HG02852 (cell line): ENCODE measurements around the gene SYTL3.
"Not testable (repeated sequence)": the region's sequence is repeated elsewhere in the genome, so short reads cannot be mapped to it uniquely, and the experiment has no call there.

ENCODE experiments used
- ATAC-seq: cut with Tn5 transposase; IDR thresholded peaks from one replicate; pipeline ENCODE4 v1.9.1; 2021; ENCODE audit warnings: mild to moderate bottlenecking, moderate library complexity; ENCODE audit not compliant: unreplicated experiment

The SYTL3 gene

GRCh38 chr6:158661156-158661685, 11.4 kb downstream of the SYTL3 start:
- ATAC-seq = no peak

- ATAC-seq = no peak
Measured at GRCh38 chr6:158662607-158662953, 12.7 kb downstream of the SYTL3 start.

- ATAC-seq = no peak
Measured at GRCh38 chr6:158662954-158663624, 13.2 kb downstream of the SYTL3 start.

GRCh38 chr6:158663625-158664165, 13.8 kb downstream of the SYTL3 start:
- no peak for ATAC-seq

- no peak for ATAC-seq
Measured at GRCh38 chr6:158665332-158665731, 15.5 kb downstream of the SYTL3 start.

GRCh38 chr6:158666628-158667359, 16.9 kb downstream of the SYTL3 start:
- ATAC-seq = no peak

- ATAC-seq = no peak
Measured at GRCh38 chr6:158667360-158667981, 17.6 kb downstream of the SYTL3 start.

GRCh38 chr6:158668707-158669103, 18.9 kb downstream of the SYTL3 start:
- ATAC-seq = no peak

GRCh38 chr6:158669145-158670035, 19.5 kb downstream of the SYTL3 start:
- ATAC-seq = no peak

- ATAC-seq = not testable (repeated sequence)
Measured at GRCh38 chr6:158672119-158672518, 22.3 kb downstream of the SYTL3 start.

GRCh38 chr6:158672726-158673125, 22.9 kb downstream of the SYTL3 start:
- no peak for ATAC-seq

- no peak for ATAC-seq
Measured at GRCh38 chr6:158674342-158675131, 24.7 kb downstream of the SYTL3 start.

- ATAC-seq = not testable (repeated sequence)
Measured at GRCh38 chr6:158677094-158677493, 27.2 kb downstream of the SYTL3 start.

GRCh38 chr6:158677906-158678578, 28.2 kb downstream of the SYTL3 start:
- no peak for ATAC-seq

GRCh38 chr6:158680015-158680414, 30.2 kb downstream of the SYTL3 start:
- ATAC-seq = no peak

GRCh38 chr6:158680481-158680880, 30.6 kb downstream of the SYTL3 start:
- no peak for ATAC-seq

GRCh38 chr6:158684311-158684710, 34.5 kb downstream of the SYTL3 start:
- no peak for ATAC-seq

- no peak for ATAC-seq
Measured at GRCh38 chr6:158684745-158685324, 35.0 kb downstream of the SYTL3 start.

GRCh38 chr6:158686311-158686710, 36.5 kb downstream of the SYTL3 start:
- ATAC-seq = no peak
